Measurements from ENCODE around the gene HOXD10. TPM values are rescaled to one million over a fixed set of nuclear protein-coding genes. Genes with fewer than 3 reads are reported as not detected.
A peak's percentile ranks its signal among the peaks of the same experiment; 100 is the strongest.

HOXD10 gene
- total RNA-seq, 1 experiment from 2014 or later, result 88.6 TPM

DNA sequence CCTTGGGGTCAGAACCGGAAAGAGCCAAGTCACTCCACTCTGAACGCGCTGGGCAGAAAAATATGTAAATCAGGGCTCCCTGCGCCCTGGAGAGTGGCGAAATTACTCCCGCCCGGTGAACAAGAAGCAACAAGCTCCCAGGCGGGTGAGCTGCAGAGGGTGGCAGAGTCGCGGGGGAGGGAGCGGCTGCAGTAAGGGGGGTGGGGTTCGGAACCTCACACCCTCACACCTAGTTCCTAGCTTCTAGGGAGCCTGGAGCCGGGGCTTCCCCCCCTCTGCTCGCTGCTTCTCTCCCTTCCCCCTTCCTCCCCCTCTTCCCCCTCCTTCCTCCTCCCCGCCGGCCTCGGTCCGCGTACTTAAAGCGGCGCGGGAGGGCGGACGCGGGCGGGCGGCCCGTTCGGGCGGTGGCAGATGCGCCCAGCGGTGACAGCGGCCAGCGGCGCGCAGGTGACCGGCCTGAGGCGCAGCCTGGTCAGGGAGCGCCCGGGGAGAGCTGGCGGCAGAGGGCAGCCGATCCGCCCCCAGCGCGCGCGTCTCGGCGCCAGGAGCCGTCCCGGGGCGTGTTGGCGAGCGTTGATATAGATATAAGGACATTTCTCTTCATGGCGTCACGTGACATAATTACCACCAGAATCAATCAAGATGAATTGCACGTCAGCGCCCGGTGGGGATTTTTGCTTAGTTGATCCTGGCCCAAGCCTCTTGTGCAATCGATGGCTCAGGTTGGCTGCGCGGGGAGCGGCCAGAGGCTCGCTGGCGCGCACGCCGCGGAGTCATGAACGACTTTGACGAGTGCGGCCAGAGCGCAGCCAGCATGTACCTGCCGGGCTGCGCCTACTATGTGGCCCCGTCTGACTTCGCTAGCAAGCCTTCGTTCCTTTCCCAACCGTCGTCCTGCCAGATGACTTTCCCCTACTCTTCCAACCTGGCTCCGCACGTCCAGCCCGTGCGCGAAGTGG lies 9.7 kb upstream of the HOXD10 start, which contains the start of gene HOXD11:
TSS of gene HOXD11 (plus strand) at position 700 of the 959 bp plus-strand sequence. CDS start at position 776, 76 bp downstream.
- Histone ChIP-seq H3K4me3 (ENCODE audit: low read depth, low read length, poor library complexity, severe bottlenecking) (peak within 1 kb of the TSS; percentile 73), H3K27ac (ENCODE audit: low read depth, low read length, poor library complexity, severe bottlenecking) (peak within 1 kb of the TSS; percentile 94), H3K36me3 (ENCODE audit: insufficient read depth, low read length, poor library complexity, severe bottlenecking) (peaks cover 30% of the 10 kb centered on the region), H3K4me1 (ENCODE audit: insufficient read depth, low read length, poor library complexity, severe bottlenecking) (peaks cover 17% of the 10 kb centered on the region), H3K27me3 (replicated peaks; ENCODE audit: insufficient read depth, low read depth, low read length, poor library complexity) (no peaks in the 10 kb centered on the region), H3K9me3 (ENCODE audit: low read depth, low read length, poor library complexity, severe bottlenecking) (no peaks in the 10 kb centered on the region)
- peak; percentile 94 for DNase-seq (ENCODE audit: low spot score)
- no TSS peak for BruUV-seq (replicated peaks)
- TF ChIP-seq EZH2 (IDR thresholded peaks at IDR 0.05; ENCODE audit: borderline replicate concordance, low read depth, low read length, poor library complexity, severe bottlenecking), result no peak
- TF ChIP-seq CTCF (conservative IDR thresholded peaks at IDR 0.05; ENCODE audit: low read depth, low read length), result no peak
- ChIA-PET POLR2A (ENCODE audit: low non-redundant PET) (interaction anchor here (0.6 to 0.9 kb wide), 3 partner anchors 9 to 703 kb away, joined by 3 to 5 read pairs (median 4); no protein-coding TSS in a partner anchor), CTCF (interaction anchor here (0.7 kb wide), 1 partner anchor 20 kb away, joined by 3 read pairs; no protein-coding TSS in a partner anchor)
- intact Hi-C loops (cut with micrococcal nuclease; ENCODE audit: unreplicated experiment), result no loop called here

DNA sequence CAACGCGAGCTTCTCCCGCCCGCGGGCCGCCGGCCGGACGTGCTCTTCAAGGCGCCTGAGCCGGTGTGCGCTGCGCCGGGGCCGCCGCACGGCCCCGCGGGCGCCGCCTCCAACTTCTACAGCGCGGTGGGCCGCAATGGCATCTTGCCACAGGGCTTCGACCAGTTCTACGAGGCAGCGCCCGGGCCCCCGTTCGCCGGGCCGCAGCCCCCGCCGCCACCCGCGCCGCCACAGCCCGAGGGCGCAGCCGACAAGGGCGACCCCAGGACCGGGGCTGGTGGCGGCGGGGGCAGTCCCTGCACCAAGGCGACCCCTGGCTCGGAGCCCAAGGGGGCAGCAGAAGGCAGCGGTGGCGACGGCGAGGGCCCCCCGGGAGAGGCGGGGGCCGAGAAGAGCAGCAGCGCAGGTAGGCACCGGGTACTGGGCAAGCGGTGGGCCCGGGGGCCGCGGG lies 8.8 kb upstream of the HOXD10 start:
- no TSS peak for BruUV-seq (replicated peaks)
- Histone ChIP-seq H3K27me3 (replicated peaks; ENCODE audit: insufficient read depth, low read depth, low read length, poor library complexity) (no peaks in the 10 kb centered on the region), H3K27ac (ENCODE audit: low read depth, low read length, poor library complexity, severe bottlenecking) (peak overlapping the region; percentile 86), H3K9me3 (ENCODE audit: low read depth, low read length, poor library complexity, severe bottlenecking) (no peaks in the 10 kb centered on the region), H3K4me3 (ENCODE audit: low read depth, low read length, poor library complexity, severe bottlenecking) (peak overlapping the region; percentile 73), H3K36me3 (ENCODE audit: insufficient read depth, low read length, poor library complexity, severe bottlenecking) (peaks cover 38% of the 10 kb centered on the region), H3K4me1 (ENCODE audit: insufficient read depth, low read length, poor library complexity, severe bottlenecking) (peaks cover 8% of the 10 kb centered on the region)
- ChIA-PET POLR2A (ENCODE audit: low non-redundant PET) (no interaction called here), CTCF (interaction anchor here (0.7 kb wide), 1 partner anchor 10 kb away, joined by 7 read pairs; no protein-coding TSS in a partner anchor)
- intact Hi-C loops (cut with micrococcal nuclease; ENCODE audit: unreplicated experiment), result no loop called here
- TF ChIP-seq CTCF (conservative IDR thresholded peaks at IDR 0.05; ENCODE audit: low read depth, low read length) (no peak), EZH2 (IDR thresholded peaks at IDR 0.05; ENCODE audit: borderline replicate concordance, low read depth, low read length, poor library complexity, severe bottlenecking) (no peak)
- peak; percentile 60 for DNase-seq (ENCODE audit: low spot score)

DNA sequence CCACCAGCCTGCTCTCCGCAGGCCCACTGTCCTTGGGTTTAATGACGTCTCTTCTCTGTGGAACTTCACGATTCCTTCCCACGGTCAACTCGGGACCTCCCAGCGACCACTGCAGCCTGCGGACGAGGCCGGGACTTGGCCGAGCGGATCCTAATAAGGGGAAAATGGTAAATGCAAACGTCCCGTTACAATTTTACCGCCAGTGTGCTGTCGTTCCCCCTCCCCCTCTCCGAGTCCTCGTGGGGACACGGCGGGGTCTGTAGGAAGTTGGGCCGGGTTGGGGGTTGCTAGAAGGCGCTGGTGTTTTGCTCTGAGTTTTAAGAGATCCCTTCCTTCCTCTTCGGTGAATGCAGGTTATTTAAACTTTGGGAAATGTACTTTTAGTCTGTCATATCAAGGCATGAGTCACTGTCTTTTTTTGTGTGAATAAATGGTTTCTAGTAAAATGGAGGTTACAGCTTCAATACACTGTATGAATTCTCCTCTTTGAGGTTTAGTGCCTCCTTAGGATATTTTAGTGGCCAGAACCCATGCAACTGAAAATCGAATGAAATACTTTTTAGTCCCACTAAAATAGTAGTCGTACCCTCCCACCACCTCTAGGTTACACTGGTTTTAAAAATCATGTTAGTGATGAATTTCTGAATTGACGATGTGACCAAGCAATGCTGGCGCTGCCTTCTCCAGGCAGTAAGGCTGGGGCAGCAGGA lies 7.2 kb upstream of the HOXD10 start:
- H3K4me3 ChIP-seq (ENCODE audit: low read depth, low read length, poor library complexity, severe bottlenecking), result peak overlapping the region; percentile 73
- CTCF ChIA-PET, result interaction anchor here (0.7 kb wide), 1 partner anchor 669 kb away, joined by 4 read pairs; no protein-coding TSS in a partner anchor
- H3K9me3 ChIP-seq (ENCODE audit: low read depth, low read length, poor library complexity, severe bottlenecking), result no peaks in the 10 kb centered on the region
- H3K27me3 ChIP-seq (replicated peaks; ENCODE audit: insufficient read depth, low read depth, low read length, poor library complexity), result no peaks in the 10 kb centered on the region
- H3K4me1 ChIP-seq (ENCODE audit: insufficient read depth, low read length, poor library complexity, severe bottlenecking), result peaks cover 3% of the 10 kb centered on the region
- TF ChIP-seq CTCF (conservative IDR thresholded peaks at IDR 0.05; ENCODE audit: low read depth, low read length) (no peak), EZH2 (IDR thresholded peaks at IDR 0.05; ENCODE audit: borderline replicate concordance, low read depth, low read length, poor library complexity, severe bottlenecking) (no peak)
- POLR2A ChIA-PET (ENCODE audit: low non-redundant PET), result interaction anchor here (0.6 kb wide), 1 partner anchor 562 kb away, joined by 3 read pairs; no protein-coding TSS in a partner anchor
- intact Hi-C loops (cut with micrococcal nuclease; ENCODE audit: unreplicated experiment), result no loop called here
- peak; percentile 56 for DNase-seq (ENCODE audit: low spot score)
- peaks cover 54% of the 10 kb centered on the region for H3K36me3 ChIP-seq (ENCODE audit: insufficient read depth, low read length, poor library complexity, severe bottlenecking)
- peak overlapping the region; percentile 86 for H3K27ac ChIP-seq (ENCODE audit: low read depth, low read length, poor library complexity, severe bottlenecking)
- TSS peak; percentile 29 for BruUV-seq (replicated peaks)
